CD14-positive monocyte (primary cell): Measurements from ENCODE around the gene CYP2C18. TPM values are rescaled to one million over a fixed set of nuclear protein-coding genes. Genes with fewer than 3 reads are reported as not detected.

Experiments used
- DNase-seq, 3 donors: peaks; one replicate each; pipeline ENCODE4 v3.0.0-alpha.2; 2011 to 2022
- H2AFZ ChIP-seq: 2 replicates; pipeline ENCODE4 v1.6.0; 2012; ENCODE audit warnings: mild to moderate bottlenecking, low read depth, low read length, inconsistent platforms; ENCODE audit not compliant: insufficient read depth, poor library complexity, severe bottlenecking
- H3K27ac ChIP-seq, 2 donors: 1 replicate in 1 of 2; 2 replicates in 1 of 2; pipeline ENCODE4 v1.5.1; 2012 to 2013; ENCODE audit warnings: low read length in 2 of 2, control low read depth in 1 of 2, inconsistent platforms in 1 of 2, low read depth in 1 of 2, mild to moderate bottlenecking in 1 of 2
- H3K27me3 ChIP-seq, 2 donors: one replicate each; pipeline versions ENCODE4 v1.6.0 to v1.6.1; 2011 to 2013; ENCODE audit warnings: low read length in 2 of 2; ENCODE audit not compliant: control insufficient read depth in 2 of 2, insufficient read depth in 2 of 2
- H3K36me3 ChIP-seq, 2 donors: replicated peaks in 1 of 2; 1 replicate in 1 of 2; 2 replicates in 1 of 2; pipeline versions ENCODE4 v1.5.1 to v1.6.1; 2012 to 2013; ENCODE audit warnings: low read length in 2 of 2, control low read depth in 1 of 2, inconsistent platforms in 1 of 2, mild to moderate bottlenecking in 1 of 2; ENCODE audit not compliant: insufficient read depth in 2 of 2, control insufficient read depth in 1 of 2
- H3K4me1 ChIP-seq, 2 donors: 1 replicate in 1 of 2; 2 replicates in 1 of 2; pipeline versions ENCODE4 v1.5.1 to v1.6.1; 2012 to 2013; ENCODE audit warnings: low read length in 2 of 2, control low read depth in 1 of 2, inconsistent platforms in 1 of 2, mild to moderate bottlenecking in 1 of 2, moderate library complexity in 1 of 2; ENCODE audit not compliant: insufficient read depth in 2 of 2, control insufficient read depth in 1 of 2
- H3K4me2 ChIP-seq: replicated peaks from 2 replicates; pipeline ENCODE3; 2012; ENCODE audit warnings: low read length, moderate library complexity, mild to moderate bottlenecking; ENCODE audit not compliant: poor library complexity, severe bottlenecking; ENCODE audit errors: extremely low read depth
- H3K4me3 ChIP-seq, 3 experiments: fragments of 200-600 bp in 1 of 3; sonication (generic) in 1 of 3; replicated peaks in 1 of 3; 1 replicate in 2 of 3; 2 replicates in 1 of 3; pipeline ENCODE4 v1.5.1; 2011 to 2013; ENCODE audit warnings: low read length in 3 of 3, mild to moderate bottlenecking in 3 of 3, control low read depth in 2 of 3, low read depth in 2 of 3, inconsistent platforms in 1 of 3, moderate library complexity in 1 of 3
- H3K79me2 ChIP-seq: 2 replicates; pipeline ENCODE4 v1.6.0; 2012; ENCODE audit warnings: mild to moderate bottlenecking, control low read depth, inconsistent platforms, low read length, moderate library complexity; ENCODE audit not compliant: insufficient read depth
- H3K9ac ChIP-seq: 2 replicates; pipeline ENCODE4 v1.6.0; 2017; ENCODE audit warnings: low read length, mild to moderate bottlenecking; ENCODE audit not compliant: insufficient read depth, poor library complexity, severe bottlenecking
- H3K9me3 ChIP-seq, 2 donors: replicated peaks in 1 of 2; 1 replicate in 1 of 2; 2 replicates in 1 of 2; pipeline versions ENCODE4 v1.5.1 to v1.6.1; 2012 to 2013; ENCODE audit warnings: low read length in 2 of 2, control low read depth in 1 of 2; ENCODE audit not compliant: control insufficient read depth in 1 of 2, insufficient read depth in 1 of 2
- H4K20me1 ChIP-seq: 2 replicates; pipeline ENCODE4 v1.6.0; 2012; ENCODE audit warnings: mild to moderate bottlenecking, low read length, control low read depth, moderate library complexity; ENCODE audit not compliant: insufficient read depth
- H3K27ac Mint-ChIP-seq, 7 donors: one replicate each; pipeline ENCODE4 v1.8.0; 2020; ENCODE audit warnings: mild to moderate bottlenecking in 7 of 7, mixed read lengths in 7 of 7, moderate library complexity in 6 of 7, inconsistent platforms in 2 of 7
- H3K27me3 Mint-ChIP-seq, 3 donors: one replicate each; pipeline ENCODE4 v1.8.0; 2021 to 2022; ENCODE audit warnings: low read depth in 3 of 3, mild to moderate bottlenecking in 3 of 3, mixed read lengths in 3 of 3, moderate library complexity in 3 of 3, inconsistent platforms in 1 of 3
- H3K36me3 Mint-ChIP-seq, 2 donors: one replicate each; pipeline ENCODE4 v1.8.0; 2020; ENCODE audit warnings: mixed read lengths in 2 of 2, inconsistent platforms in 1 of 2, mild to moderate bottlenecking in 1 of 2
- H3K4me1 Mint-ChIP-seq: one replicate; pipeline ENCODE4 v1.8.0; 2020; ENCODE audit warnings: mild to moderate bottlenecking, mixed read lengths
- H3K4me3 Mint-ChIP-seq, 2 donors: one replicate each; pipeline ENCODE4 v1.8.0; 2020; ENCODE audit warnings: mild to moderate bottlenecking in 2 of 2, mixed read lengths in 2 of 2, moderate library complexity in 1 of 2
- H3K9me3 Mint-ChIP-seq, 7 donors: one replicate each; pipeline ENCODE4 v1.8.0; 2020 to 2022; ENCODE audit warnings: mixed read lengths in 7 of 7, mild to moderate bottlenecking in 6 of 7, moderate library complexity in 6 of 7, inconsistent platforms in 2 of 7
- CTCF ChIP-seq: fragments of 200-600 bp; IDR thresholded peaks from one replicate; pipeline ENCODE4 v1.8.0; 2022; ENCODE audit warnings: antibody characterized with exemption, mild to moderate bottlenecking
- WGBS: methylation state at CpG from one replicate; pipeline ENCODE4 v1.1.5; 2013; ENCODE audit warnings: missing lambda C conversion rate; ENCODE audit not compliant: insufficient coverage; 5-methylcytosine and 5-hydroxymethylcytosine counted together
- intact Hi-C, 2 donors: fragments of 100-400 bp; cut with micrococcal nuclease; formaldehyde crosslinking; loops; one replicate each; pipeline versions ENCODE4 v1.15.0 to v1.15.1; 2023
- polyA plus RNA-seq, 3 donors: library from polyadenylated mRNA; depleted of rRNA in 1 of 3; unstranded in 2 of 3; stranded (reverse) in 1 of 3; fragments of 300-500 nt in 2 of 3; fragments of >200 nt in 1 of 3; fragmentation: Illumina TruSeq in 2 of 3; gene quantifications; 1 replicate in 2 of 3; 2 replicates in 1 of 3; pipeline ENCODE4 v1.2.3, GENCODE V29; 2012 to 2021

The CYP2C18 gene
- polyA plus RNA-seq, 3 donors, result not detected

- H3K36me3 ChIP-seq, result no peaks in the 10 kb centered on the region
- no peaks in the 10 kb centered on the region for H3K27me3 ChIP-seq
- Mint-ChIP-seq H3K4me1 (no peaks in the 10 kb centered on the region), H3K27ac (no peak overlapping the region), H3K4me3 (no peak overlapping the region), H3K27me3 (peaks cover 0 to 2% (median 1%) of the 10 kb centered on the region in 3 donors), H3K36me3 (no peaks in the 10 kb centered on the region), H3K9me3 (peaks cover 0 to 13% (median 3%) of the 10 kb centered on the region in 7 donors)
- no peaks in the 10 kb centered on the region for H4K20me1 ChIP-seq
- no peaks in the 10 kb centered on the region for H3K4me1 ChIP-seq
- H3K4me3 ChIP-seq, result no peak overlapping the region
- no peak overlapping the region for H3K9ac ChIP-seq
- no peak overlapping the region for H3K27ac ChIP-seq
- peaks cover 0 to 4% of the 10 kb centered on the region in 2 donors for H3K9me3 ChIP-seq
- H3K4me2 ChIP-seq, result no peak overlapping the region
- no peak overlapping the region for H2AFZ ChIP-seq
- no peak for DNase-seq
- intact Hi-C loops, result no loop called here
- no CpG with 5 or more reads among the region's 2 CpGs for WGBS
- H3K79me2 ChIP-seq, result no peaks in the 10 kb centered on the region
- no peak for TF ChIP-seq CTCF
These were observed 7.0 kb upstream of the CYP2C18 start for GRCh38 chr10:94676496-94676895.

- no peak overlapping the region for H3K27ac Mint-ChIP-seq
- Histone ChIP-seq H3K36me3 (no peaks in the 10 kb centered on the region), H2AFZ (no peak overlapping the region), H3K4me2 (no peak overlapping the region), H3K27me3 (no peaks in the 10 kb centered on the region), H3K4me3 (no peak overlapping the region), H3K9me3 (peaks cover 0 to 4% of the 10 kb centered on the region in 2 donors), H3K79me2 (no peaks in the 10 kb centered on the region), H3K27ac (no peak overlapping the region), H4K20me1 (no peaks in the 10 kb centered on the region), H3K4me1 (no peaks in the 10 kb centered on the region), H3K9ac (no peak overlapping the region)
- H3K4me1 Mint-ChIP-seq, result no peaks in the 10 kb centered on the region
- H3K9me3 Mint-ChIP-seq, result peaks cover 0 to 13% (median 3%) of the 10 kb centered on the region in 7 donors
- no peak overlapping the region for H3K4me3 Mint-ChIP-seq
- no peak for TF ChIP-seq CTCF
- no peaks in the 10 kb centered on the region for H3K36me3 Mint-ChIP-seq
- peaks cover 0 to 2% (median 1%) of the 10 kb centered on the region in 3 donors for H3K27me3 Mint-ChIP-seq
- DNase-seq, result no peak
- intact Hi-C loops, result no loop called here
These were observed 5.8 kb upstream of the CYP2C18 start for GRCh38 chr10:94677691-94678090.
